Fibroblast of skin of left quadriceps (primary cell): ENCODE results near the gene IGFBP2.

Experiments
- DNase-seq, 2 experiments: peaks; one replicate each; pipeline ENCODE4 v3.0.0-alpha.2; 2013; ENCODE audit warnings: low read depth in 2 of 2

IGFBP2 gene

GRCh38 chr2:216661639-216662375, 28.6 kb downstream of the IGFBP2 start:
- no peak for DNase-seq

GRCh38 chr2:216663106-216663505, 29.9 kb downstream of the IGFBP2 start:
- DNase-seq, result no peak

- DNase-seq, result no peak
Observed at GRCh38 chr2:216663846-216664245, 30.6 kb downstream of the IGFBP2 start.

GRCh38 chr2:216664593-216665034, 31.4 kb downstream of the IGFBP2 start:
- no peak for DNase-seq

GRCh38 chr2:216665242-216665641, 32.0 kb downstream of the IGFBP2 start:
- DNase-seq, result no peak

- no peak for DNase-seq
Observed at GRCh38 chr2:216665717-216666116, 32.5 kb downstream of the IGFBP2 start.

GRCh38 chr2:216666461-216667233, 33.4 kb downstream of the IGFBP2 start:
- no peak for DNase-seq

- DNase-seq, result no peak
Observed at GRCh38 chr2:216670266-216671080, 37.3 kb downstream of the IGFBP2 start.

- DNase-seq, result no peak
Observed at GRCh38 chr2:216671081-216671411, 37.8 kb downstream of the IGFBP2 start.

GRCh38 chr2:216671791-216672343, 38.6 kb downstream of the IGFBP2 start:
- no peak for DNase-seq

- no peak for DNase-seq
Observed at GRCh38 chr2:216672466-216672865, 39.2 kb downstream of the IGFBP2 start.

- DNase-seq, result no peak
Observed at GRCh38 chr2:216673021-216673420, 39.8 kb downstream of the IGFBP2 start.

- DNase-seq, result no peak
Observed at GRCh38 chr2:216673609-216674008, 40.4 kb downstream of the IGFBP2 start.

- DNase-seq, result no peak
Observed at GRCh38 chr2:216674376-216674775, 41.2 kb downstream of the IGFBP2 start.

GRCh38 chr2:216676630-216677029, 43.4 kb downstream of the IGFBP2 start:
- DNase-seq, result no peak

- DNase-seq, result no peak
Observed at GRCh38 chr2:216677439-216678097, 44.3 kb downstream of the IGFBP2 start.

GRCh38 chr2:216678098-216678465, 44.9 kb downstream of the IGFBP2 start:
- DNase-seq, result no peak

- no peak for DNase-seq
Observed at GRCh38 chr2:216678813-216679657, 45.8 kb downstream of the IGFBP2 start.

- no peak for DNase-seq
Observed at GRCh38 chr2:216679658-216680024, 46.4 kb downstream of the IGFBP2 start.

- no peak for DNase-seq
Observed at GRCh38 chr2:216680951-216681629, 47.9 kb downstream of the IGFBP2 start.
